ENCODE data around the gene TMEM35B.

- TF ChIP-seq EZH2phosphoT487 (IDR thresholded peaks at IDR 0.05; ENCODE audit: borderline replicate concordance) (no peak), CTCF (conservative IDR thresholded peaks at IDR 0.05; ENCODE audit: low read length) (no peak)
These were observed 10.5 kb downstream of the TMEM35B start for GRCh38 chr1:34974626-34975025.

Data from Loucy (cell line).